Effector CD4-positive, alpha-beta T cell (primary cell): ENCODE data around the gene PEAR1.
A peak's percentile ranks its signal among the peaks of the same experiment; 100 is the strongest.

Experiments
- DNase-seq: peaks from one replicate; pipeline ENCODE4 v3.0.0-alpha.2; 2020

The PEAR1 gene

GRCh38 chr1:156942176-156942575 is 48.7 kb downstream of the PEAR1 start:
- DNase-seq: no peak

DNA sequence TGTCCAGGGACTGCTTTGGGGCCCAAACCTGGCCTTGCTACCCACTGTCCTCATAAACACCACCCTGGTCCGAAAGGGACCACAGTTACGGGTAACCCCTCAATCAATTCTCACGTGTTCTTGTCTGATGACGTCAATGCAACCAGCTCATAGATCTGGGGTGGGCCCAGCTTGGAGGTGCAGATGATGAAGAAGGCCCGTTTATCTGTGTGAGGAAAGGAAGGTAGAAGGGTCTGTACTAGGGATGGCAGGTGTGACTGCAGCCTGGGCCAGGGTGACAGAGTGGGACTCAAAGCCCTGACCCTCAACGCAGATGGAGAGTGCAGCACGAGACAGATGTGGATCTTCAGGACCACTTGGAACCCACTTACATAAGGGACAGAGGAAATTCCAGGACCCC is 49.1 kb downstream of the PEAR1 start:
- DNase-seq: no peak

- DNase-seq: no peak
These were observed 50.2 kb downstream of the PEAR1 start for GRCh38 chr1:156943756-156944155.

DNA sequence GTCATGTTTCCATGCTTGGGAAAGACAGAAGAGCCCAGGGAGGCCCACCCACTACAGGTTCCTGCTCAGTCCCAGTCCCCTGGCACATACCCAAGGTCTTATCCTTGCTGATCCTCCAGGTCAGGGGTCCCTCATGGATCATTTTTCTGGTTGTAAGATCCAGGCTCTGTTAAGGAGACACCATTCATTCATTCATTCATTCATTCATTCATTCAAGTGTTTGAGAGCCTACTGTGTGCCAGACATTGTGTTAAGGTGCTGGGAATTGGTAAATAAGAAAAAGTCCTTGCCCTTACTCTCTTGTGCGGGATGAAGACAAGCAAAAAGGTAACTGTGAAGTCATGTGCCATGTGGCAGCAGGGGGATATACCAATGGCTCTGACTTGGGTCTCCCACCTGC is 50.8 kb downstream of the PEAR1 start:
- no peak for DNase-seq

GRCh38 chr1:156944848-156945247 is 51.3 kb downstream of the PEAR1 start:
- DNase-seq: no peak

- no peak for DNase-seq
These were observed 52.6 kb downstream of the PEAR1 start for GRCh38 chr1:156945881-156946661.

- DNase-seq: no peak
These were observed 53.6 kb downstream of the PEAR1 start for GRCh38 chr1:156947127-156947526.

- DNase-seq: no peak
These were observed 54.5 kb downstream of the PEAR1 start for GRCh38 chr1:156947818-156948525.

- DNase-seq: no peak
These were observed 55.2 kb downstream of the PEAR1 start for GRCh38 chr1:156948708-156949107.

GRCh38 chr1:156949127-156949526 is 55.6 kb downstream of the PEAR1 start:
- no peak for DNase-seq

- no peak for DNase-seq
These were observed 57.9 kb downstream of the PEAR1 start for GRCh38 chr1:156951371-156951770.

DNA sequence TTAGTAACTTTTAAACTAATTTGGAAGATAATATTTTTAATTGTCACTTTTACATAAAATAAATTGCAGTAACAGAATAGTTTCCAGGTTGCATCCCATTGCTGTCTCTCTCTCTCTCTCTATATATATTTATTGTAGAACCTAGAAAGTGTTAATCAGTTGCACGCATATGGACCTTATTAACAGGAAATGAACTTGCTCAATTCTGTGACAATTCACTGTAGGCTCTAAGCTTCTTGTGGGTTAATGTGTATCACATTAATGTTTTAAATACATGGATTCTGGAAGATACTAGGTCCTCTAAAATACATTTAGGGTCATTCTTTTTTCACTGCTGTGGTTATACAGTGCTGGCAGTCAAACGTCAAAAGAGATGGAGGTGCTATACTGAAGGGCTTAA is 60.1 kb downstream of the PEAR1 start:
- DNase-seq: no peak

- no peak for DNase-seq
These were observed 62.8 kb downstream of the PEAR1 start for GRCh38 chr1:156956333-156956732.

- no peak for DNase-seq
These were observed 64.1 kb downstream of the PEAR1 start for GRCh38 chr1:156957634-156958033.

- no peak for DNase-seq
These were observed 64.8 kb downstream of the PEAR1 start for GRCh38 chr1:156958247-156958714.

GRCh38 chr1:156959414-156959813 is 65.9 kb downstream of the PEAR1 start:
- DNase-seq: no peak

GRCh38 chr1:156959925-156960324 is 66.4 kb downstream of the PEAR1 start:
- no peak for DNase-seq

DNA sequence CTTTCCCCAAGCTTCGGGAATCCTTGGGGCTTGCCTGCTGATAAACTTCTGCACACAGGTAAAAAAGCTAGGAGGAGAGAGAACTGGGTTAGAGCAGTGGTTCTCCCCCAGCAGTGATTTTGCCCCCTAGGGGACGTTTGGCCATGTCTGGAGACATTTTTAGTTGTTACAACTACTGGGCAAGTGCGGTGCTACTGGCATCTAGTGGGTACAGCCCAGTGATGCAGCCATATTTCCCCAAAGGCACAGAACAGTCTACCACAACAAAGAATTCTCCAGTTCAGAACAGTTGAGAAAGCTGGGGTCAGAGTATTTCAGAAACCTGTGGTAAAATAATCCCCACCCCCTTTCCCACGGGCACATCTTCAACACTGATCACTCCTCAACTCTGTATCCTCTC is 68.2 kb downstream of the PEAR1 start:
- no peak for DNase-seq

DNA sequence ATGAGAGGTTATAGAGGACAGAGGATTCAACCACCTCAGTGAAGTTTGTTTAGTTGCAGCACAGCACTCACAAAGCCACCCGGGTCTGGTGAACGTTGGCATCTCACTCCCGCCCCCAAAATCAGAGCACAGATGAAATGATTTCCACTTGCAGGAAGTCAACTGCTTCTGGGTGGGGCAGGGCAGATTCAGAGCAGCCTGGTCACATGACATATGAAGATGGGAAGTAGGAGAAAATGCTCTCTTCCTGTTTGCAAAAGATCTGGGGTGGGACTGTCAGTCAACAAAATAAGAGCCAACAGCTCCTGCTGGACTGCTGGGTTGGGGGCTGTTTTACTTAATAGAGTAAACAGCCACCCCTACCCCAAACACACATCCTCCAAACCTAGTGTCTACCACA is 70.1 kb downstream of the PEAR1 start:
- peak; percentile 13 for DNase-seq

DNA sequence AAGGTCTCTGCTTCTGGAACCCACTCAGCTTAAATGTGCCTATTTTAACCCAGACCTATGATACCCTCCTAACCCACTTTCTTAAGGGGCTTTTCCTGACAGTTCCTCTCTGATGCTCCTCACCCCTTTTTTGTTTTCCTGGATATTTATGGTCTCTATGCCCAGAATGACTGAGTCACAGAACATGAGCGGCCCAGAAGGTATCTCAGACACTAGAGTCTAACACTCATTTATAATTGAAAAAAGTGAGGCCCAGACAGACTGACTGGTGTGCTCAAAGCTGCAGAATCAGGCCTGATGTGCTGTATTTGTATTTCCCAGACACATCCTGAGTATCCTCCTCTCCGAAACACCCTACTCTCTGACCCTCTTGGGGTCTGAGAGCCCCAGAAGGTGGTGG is 70.9 kb downstream of the PEAR1 start:
- no peak for DNase-seq
